Pancreas (tissue), 10 donors: ENCODE results near the gene SLC37A2. TPM values are rescaled to one million over a fixed set of nuclear protein-coding genes. Genes with fewer than 3 reads are reported as not detected.

Experiments
- ATAC-seq, 4 donors: fragments of 200-7000 bp; cut with Tn5 transposase; one replicate each; pipeline versions ENCODE4 v1.8.0 to v1.9.1; 2020; ENCODE audit warnings: mild to moderate bottlenecking in 4 of 4, moderate library complexity in 4 of 4
- DNase-seq, 6 donors: peaks; one replicate each; pipeline ENCODE4 v3.0.0-alpha.2; 2020
- FAIRE-seq: peaks from 2 replicates; lab custom pipeline; 2012; peaks lifted over from hg19 to GRCh38; lab: Jason Lieb, UNC
- H3K27ac ChIP-seq, 4 donors: fragments of 200-600 bp; sonication (generic); 1 replicate in 3 of 4; 2 replicates in 1 of 4; pipeline versions ENCODE4 v1.5.0 to v1.8.0; 2020
- H3K27me3 ChIP-seq, 4 donors: fragments of 200-600 bp; one replicate each; pipeline ENCODE4 v1.8.0; 2021
- H3K36me3 ChIP-seq, 3 donors: fragments of 200-600 bp; sonication (generic) in 1 of 3; one replicate each; pipeline versions ENCODE4 v1.5.0 to v1.8.0; 2020 to 2021
- H3K4me1 ChIP-seq, 3 donors: fragments of 200-600 bp; one replicate each; pipeline ENCODE4 v1.8.0; 2021
- H3K4me3 ChIP-seq, 4 donors: fragments of 200-600 bp; sonication (generic) in 2 of 4; one replicate each; pipeline versions ENCODE4 v1.5.0 to v1.8.0; 2020 to 2021
- H3K9me3 ChIP-seq, 4 donors: fragments of 200-600 bp; one replicate each; pipeline ENCODE4 v1.8.0; 2021
- CTCF ChIP-seq, 4 donors: fragments of 200-600 bp; sonication (generic) in 3 of 4; IDR thresholded peaks; one replicate each; pipeline versions ENCODE4 v1.5.0 to v1.8.0; 2021; ENCODE audit warnings: antibody characterized with exemption in 4 of 4
- WGBS, 2 donors: extraction: QIAGEN DNeasy Blood & Tissue Kit; methylation state at CpG; one replicate each; pipeline ENCODE4 v1.1.7; 2013; 5-methylcytosine and 5-hydroxymethylcytosine counted together
- intact Hi-C, 3 donors: fragments of 100-400 bp; cut with DNase I; formaldehyde crosslinking; loops; one replicate each; pipeline versions ENCODE4 v1.11.1 to v1.14.2; 2022
- polyA plus RNA-seq, 2 donors: library from polyadenylated mRNA; stranded (reverse); fragments of 200-250 nt; gene quantifications; one replicate each; pipeline ENCODE4 v1.2.3, GENCODE V29; 2013
- total RNA-seq, 6 donors: library from RNA; stranded (reverse); fragmentation: NEBNext Ultra II Directional in 4 of 6; extraction: Animal tissue kit (Norgen Biotek cat#: 25700) in 4 of 6; gene quantifications; one replicate each; pipeline versions ENCODE4 v1.2.1 to v1.2.4, GENCODE V29; 2021 to 2023
- donor health status: healthy with polysubstance abuse.
- donor health status: DM: no; HTN: no; CAD: no; lungs with moderate emphysema.
- donor health status: DM: no; HTN: no; CAD: no.
- donor health status: control.
- donor health status: control.
- donor health status: Bipolar disorder and iron deficiency.
- donor health status: DM: yes; HTN: yes; CAD: no.
- donor health status: DM: no; HTN: no; CAD: no.
- donor health status: DM: no; HTN: no; CAD: no.
- donor health status: DM: yes; HTN: yes; CAD: no.

The SLC37A2 gene
- total and polyA plus RNA-seq, 8 donors: 0.32 to 7.3 (median 0.67) TPM

- H3K27ac ChIP-seq: no peak overlapping the region
- WGBS, 2 donors: 94 to 95% methylated on average over 7 of the region's 7 CpGs
- DNase-seq (no peak), FAIRE-seq (no peak), ATAC-seq (peak in 1 of 4 donors; percentile 61)
- H3K36me3 ChIP-seq: peaks cover 0 to 6% (median 0%) of the 10 kb centered on the region in 3 donors
- no peaks in the 10 kb centered on the region for H3K27me3 ChIP-seq
- intact Hi-C loops: no loop called here
- H3K4me1 ChIP-seq: no peaks in the 10 kb centered on the region
- no peak for TF ChIP-seq CTCF (IDR thresholded peaks at IDR 0.05)
- H3K4me3 ChIP-seq: no peak overlapping the region
- H3K9me3 ChIP-seq: no peaks in the 10 kb centered on the region
Observed at GRCh38 chr11:125102510-125102909, 39.4 kb downstream of the SLC37A2 start.

GRCh38 chr11:125105926-125106325 is 42.8 kb downstream of the SLC37A2 start:
- no peak for ATAC-seq
- H3K36me3 ChIP-seq: no peaks in the 10 kb centered on the region
- H3K27me3 ChIP-seq: no peaks in the 10 kb centered on the region
- peaks cover 0 to 7% (median 0%) of the 10 kb centered on the region in 3 donors for H3K4me1 ChIP-seq
- intact Hi-C loops: no loop called here
- no peak for DNase-seq
- H3K27ac ChIP-seq: no peak overlapping the region
- H3K9me3 ChIP-seq: no peaks in the 10 kb centered on the region
- WGBS, 2 donors: 0 to 92% methylated on average over 1 of the region's 1 CpG
- TF ChIP-seq CTCF (IDR thresholded peaks at IDR 0.05): no peak
- FAIRE-seq: no peak
- no peak overlapping the region for H3K4me3 ChIP-seq

- H3K36me3 ChIP-seq: no peaks in the 10 kb centered on the region
- H3K4me1 ChIP-seq: peaks cover 0 to 7% (median 0%) of the 10 kb centered on the region in 3 donors
- WGBS, 2 donors: 61 to 64% methylated on average over 3 of the region's 3 CpGs
- intact Hi-C loops: no loop called here
- ATAC-seq: no peak
- FAIRE-seq: no peak
- no peaks in the 10 kb centered on the region for H3K9me3 ChIP-seq
- H3K27ac ChIP-seq: no peak overlapping the region
- H3K4me3 ChIP-seq: no peak overlapping the region
- no peaks in the 10 kb centered on the region for H3K27me3 ChIP-seq
- no peak for TF ChIP-seq CTCF (IDR thresholded peaks at IDR 0.05)
- DNase-seq: no peak
Observed at GRCh38 chr11:125108469-125108868, 45.4 kb downstream of the SLC37A2 start.

GRCh38 chr11:125110506-125110905 is 47.4 kb downstream of the SLC37A2 start:
- TF ChIP-seq CTCF (IDR thresholded peaks at IDR 0.05): no peak
- FAIRE-seq (no peak), ATAC-seq (no peak), DNase-seq (no peak)
- Histone ChIP-seq H3K4me3 (peak overlapping the region in 3 of 4 donors; percentile 16 to 78 (median 70)), H3K36me3 (no peaks in the 10 kb centered on the region), H3K27ac (no peak overlapping the region), H3K4me1 (peaks cover 0 to 7% (median 0%) of the 10 kb centered on the region in 3 donors), H3K27me3 (no peaks in the 10 kb centered on the region), H3K9me3 (no peaks in the 10 kb centered on the region)
- intact Hi-C loops: no loop called here
- WGBS, 2 donors: 50 to 52% methylated on average over 4 of the region's 4 CpGs

- H3K4me3 ChIP-seq: peak overlapping the region; percentile 16 to 78 (median 66)
- no peaks in the 10 kb centered on the region for H3K9me3 ChIP-seq
- H3K36me3 ChIP-seq: no peaks in the 10 kb centered on the region
- no peak for TF ChIP-seq CTCF (IDR thresholded peaks at IDR 0.05)
- intact Hi-C loops: no loop called here
- H3K27me3 ChIP-seq: peaks cover 0 to under 1% (median 0%) of the 10 kb centered on the region in 4 donors
- no peak for FAIRE-seq
- no peak for DNase-seq
- H3K27ac ChIP-seq: peak overlapping the region; percentile 10 to 73 (median 58)
- peak in 2 of 4 donors; percentile 17 to 31 for ATAC-seq
- peaks cover 0 to 7% (median 0%) of the 10 kb centered on the region in 3 donors for H3K4me1 ChIP-seq
- WGBS, 2 donors: 1% methylated on average over 9 of the region's 9 CpGs
Observed at GRCh38 chr11:125111001-125111342, 47.9 kb downstream of the SLC37A2 start.
